NB4 (cell line): ENCODE measurements around the gene ATG101.

ENCODE experiments used
- MYC ChIP-seq: IDR thresholded peaks from 2 replicates; pipeline ENCODE4 v1.6.1; 2011; ENCODE audit warnings: low read depth, low read length
- POLR2A ChIP-seq: IDR thresholded peaks from 2 replicates; pipeline ENCODE4 v1.6.1; 2011; ENCODE audit warnings: mild to moderate bottlenecking; ENCODE audit not compliant: insufficient read length; ENCODE audit errors: extremely low read depth
- TF ChIP-seq, protein P1 (sequence below): IDR thresholded peaks from one replicate; pipeline ENCODE4 v1.5.1; 2012; ENCODE audit warnings: low read depth, low read length

DNA sequence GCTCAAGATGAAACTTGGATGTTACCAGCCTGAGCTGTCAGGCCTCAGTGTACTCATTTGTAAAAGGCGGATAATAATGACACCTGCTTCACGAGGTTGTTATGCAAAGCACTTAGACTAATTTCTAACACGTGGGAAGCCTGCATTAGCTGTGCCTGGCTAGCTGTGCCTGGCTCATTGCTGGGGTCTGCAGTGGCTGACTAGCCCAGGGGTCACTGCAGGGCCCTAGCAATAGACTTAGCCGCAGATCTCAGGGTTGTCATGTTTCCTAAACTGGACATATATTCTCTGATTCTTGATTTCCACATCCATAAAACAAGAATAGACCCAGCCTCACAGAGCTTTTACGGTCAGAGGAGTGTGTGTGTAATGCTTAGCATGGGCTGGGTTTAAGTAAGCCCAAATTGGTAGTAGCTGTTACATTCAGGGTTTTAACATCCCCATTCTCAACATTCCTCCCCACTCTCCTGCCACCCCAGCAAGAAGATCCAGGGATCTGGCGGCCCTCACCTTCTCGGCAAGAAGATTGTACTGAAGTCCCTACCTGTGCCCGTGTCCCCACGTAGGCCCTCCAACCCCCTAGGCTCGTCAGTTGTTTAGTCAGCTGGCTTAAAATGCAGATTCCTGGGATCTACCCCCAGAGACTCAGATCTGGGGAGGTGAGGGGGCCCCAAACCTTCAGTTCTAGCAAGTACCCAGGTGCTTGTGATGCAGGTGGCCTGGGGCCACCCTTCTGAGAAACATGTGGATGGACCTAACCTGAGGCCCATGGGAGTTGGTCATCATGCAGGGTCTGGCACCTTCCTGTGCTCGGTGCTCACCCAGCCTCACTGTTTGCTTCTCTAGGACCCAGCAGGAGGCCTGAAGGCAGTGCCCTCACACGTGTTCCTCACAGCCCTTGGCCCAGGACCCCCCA lies 9.9 kb upstream of the ATG101 start:
- TF ChIP-seq POLR2A (no peak), MYC (no peak)
- TF ChIP-seq, protein P1, sequence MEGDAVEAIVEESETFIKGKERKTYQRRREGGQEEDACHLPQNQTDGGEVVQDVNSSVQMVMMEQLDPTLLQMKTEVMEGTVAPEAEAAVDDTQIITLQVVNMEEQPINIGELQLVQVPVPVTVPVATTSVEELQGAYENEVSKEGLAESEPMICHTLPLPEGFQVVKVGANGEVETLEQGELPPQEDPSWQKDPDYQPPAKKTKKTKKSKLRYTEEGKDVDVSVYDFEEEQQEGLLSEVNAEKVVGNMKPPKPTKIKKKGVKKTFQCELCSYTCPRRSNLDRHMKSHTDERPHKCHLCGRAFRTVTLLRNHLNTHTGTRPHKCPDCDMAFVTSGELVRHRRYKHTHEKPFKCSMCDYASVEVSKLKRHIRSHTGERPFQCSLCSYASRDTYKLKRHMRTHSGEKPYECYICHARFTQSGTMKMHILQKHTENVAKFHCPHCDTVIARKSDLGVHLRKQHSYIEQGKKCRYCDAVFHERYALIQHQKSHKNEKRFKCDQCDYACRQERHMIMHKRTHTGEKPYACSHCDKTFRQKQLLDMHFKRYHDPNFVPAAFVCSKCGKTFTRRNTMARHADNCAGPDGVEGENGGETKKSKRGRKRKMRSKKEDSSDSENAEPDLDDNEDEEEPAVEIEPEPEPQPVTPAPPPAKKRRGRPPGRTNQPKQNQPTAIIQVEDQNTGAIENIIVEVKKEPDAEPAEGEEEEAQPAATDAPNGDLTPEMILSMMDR = no peak
